GM12878 (cell line): ENCODE measurements around the gene WNT3A. TPM values are rescaled to one million over a fixed set of nuclear protein-coding genes. Genes with fewer than 3 reads are reported as not detected.

ENCODE experiments used
- FOS ChIP-seq: IDR thresholded peaks from 3 replicates; pipeline ENCODE4 v1.6.1; 2011; ENCODE audit warnings: borderline replicate concordance; ENCODE audit not compliant: insufficient read length; ENCODE audit errors: extremely low read depth
- GABPA ChIP-seq: IDR thresholded peaks from 2 replicates; pipeline ENCODE4 v1.6.1; 2014; ENCODE audit warnings: antibody characterized with exemption, low read depth, mild to moderate bottlenecking, inconsistent platforms
- HCFC1 ChIP-seq: fragments of 150-350 bp; IDR thresholded peaks from 2 replicates; pipeline ENCODE4 v1.6.1; 2014; ENCODE audit warnings: low read length
- MEF2A ChIP-seq: IDR thresholded peaks from 2 replicates; pipeline ENCODE4 v1.6.1; 2011; ENCODE audit warnings: low read depth, mild to moderate bottlenecking, low read length, moderate library complexity; ENCODE audit not compliant: insufficient read depth
- SMAD1 ChIP-seq: fragments of 450-650 bp; IDR thresholded peaks from 2 replicates; pipeline ENCODE4 v1.6.1; 2018; ENCODE audit warnings: mild to moderate bottlenecking, low read depth; ENCODE audit not compliant: partially characterized antibody
- STAT3 ChIP-seq: IDR thresholded peaks from 2 replicates; pipeline ENCODE4 v1.6.1; 2011; ENCODE audit warnings: low read depth, low read length, improper control_type of control experiment
- TCF3 ChIP-seq: IDR thresholded peaks from 2 replicates; pipeline ENCODE4 v1.6.1; 2012; ENCODE audit warnings: low read depth, mild to moderate bottlenecking, low read length, borderline replicate concordance; ENCODE audit not compliant: insufficient read depth
- polyA plus RNA-seq, 11 experiments: library from polyadenylated mRNA; depleted of rRNA in 4 of 11; unstranded in 6 of 11; stranded (reverse) in 5 of 11; fragments of >200 nt; fragmentation: Nextera tagmentation in 4 of 11; fragmentation: Illumina TruSeq in 1 of 11; extraction: Ambion mirVana in 4 of 11; extraction: Trizol in 1 of 11; gene quantifications; 1 replicate in 1 of 11; 2 replicates in 10 of 11; pipeline versions ENCODE4 v1.2.1 to v1.2.3, GENCODE V29; 2011 to 2016; ENCODE audit warnings: inconsistent platforms in 2 of 11, missing spikeins in 2 of 11, low read depth in 1 of 11
- total RNA-seq, 4 experiments: library from RNA; depleted of rRNA in 3 of 4; stranded (reverse); fragments of >200 nt in 3 of 4; fragmentation: Illumina TruSeq in 1 of 4; extraction: Trizol in 1 of 4; gene quantifications; 2 replicates each; pipeline versions ENCODE4 v1.2.1 to v1.2.3, GENCODE V29; 2013 to 2021
- TF ChIP-seq, protein P1 (sequence below): fragments of 450-650 bp; formaldehyde crosslinking; IDR thresholded peaks from 2 replicates; pipeline ENCODE4 v1.4.0; 2022; ENCODE audit warnings: mild to moderate bottlenecking, moderate library complexity
- TF ChIP-seq, protein P2 (sequence below): IDR thresholded peaks from 2 replicates; pipeline ENCODE4 v1.6.1; 2011; ENCODE audit warnings: borderline replicate concordance, low read depth, mild to moderate bottlenecking, moderate library complexity, mixed read lengths, low read length; ENCODE audit not compliant: insufficient read depth; ENCODE audit errors: extremely low read length

The WNT3A gene
- total and polyA plus RNA-seq, 10 of the 15 experiments (the other 5 are each of a cell fraction or from before 2014, with no cell fraction given), result 0.16 TPM; not detected in 9

DNA sequence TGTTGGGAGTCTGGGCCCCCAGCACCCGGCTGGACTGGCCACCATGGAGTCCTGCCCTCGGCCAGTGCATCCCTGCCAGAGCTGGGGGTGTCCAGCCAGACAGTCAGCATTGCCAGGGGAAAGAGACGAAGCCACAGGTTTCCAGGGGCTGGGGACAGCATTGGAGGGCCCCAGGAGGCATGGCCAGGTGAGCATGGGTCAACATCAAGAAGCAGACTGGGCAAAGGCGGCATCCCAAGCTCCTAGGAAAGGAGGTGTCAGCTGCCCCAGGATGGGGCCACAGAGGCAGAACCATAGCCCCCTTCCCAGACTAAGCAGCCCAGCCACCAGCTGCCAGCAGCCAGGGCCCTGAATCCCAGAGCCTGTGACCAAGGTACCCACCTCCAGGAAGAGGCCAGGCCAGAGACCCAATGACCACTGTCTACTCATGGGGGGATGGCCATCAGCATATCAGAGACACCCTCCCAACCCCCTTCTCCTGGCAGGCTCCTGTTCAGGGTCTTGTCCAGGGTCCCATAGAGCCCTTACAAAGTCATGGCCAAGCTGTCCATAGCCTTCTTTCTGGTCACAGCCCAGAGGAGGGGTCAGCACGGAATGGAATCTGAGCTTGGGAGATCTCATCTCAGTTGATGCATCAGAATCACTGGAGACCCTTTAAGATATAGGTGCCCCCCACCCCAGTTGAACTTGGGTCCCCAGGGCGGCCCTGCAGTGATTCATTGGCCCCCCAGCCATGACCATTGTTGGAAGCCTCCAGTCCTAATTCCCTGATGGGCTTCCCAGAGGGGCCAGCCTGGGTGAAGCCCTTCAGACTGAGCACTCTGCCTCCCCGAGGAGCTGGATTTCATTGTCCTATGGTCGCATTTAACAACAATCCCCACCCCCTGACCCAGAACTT is 32.5 kb downstream of the WNT3A start (continued):
- TF ChIP-seq, protein P1, sequence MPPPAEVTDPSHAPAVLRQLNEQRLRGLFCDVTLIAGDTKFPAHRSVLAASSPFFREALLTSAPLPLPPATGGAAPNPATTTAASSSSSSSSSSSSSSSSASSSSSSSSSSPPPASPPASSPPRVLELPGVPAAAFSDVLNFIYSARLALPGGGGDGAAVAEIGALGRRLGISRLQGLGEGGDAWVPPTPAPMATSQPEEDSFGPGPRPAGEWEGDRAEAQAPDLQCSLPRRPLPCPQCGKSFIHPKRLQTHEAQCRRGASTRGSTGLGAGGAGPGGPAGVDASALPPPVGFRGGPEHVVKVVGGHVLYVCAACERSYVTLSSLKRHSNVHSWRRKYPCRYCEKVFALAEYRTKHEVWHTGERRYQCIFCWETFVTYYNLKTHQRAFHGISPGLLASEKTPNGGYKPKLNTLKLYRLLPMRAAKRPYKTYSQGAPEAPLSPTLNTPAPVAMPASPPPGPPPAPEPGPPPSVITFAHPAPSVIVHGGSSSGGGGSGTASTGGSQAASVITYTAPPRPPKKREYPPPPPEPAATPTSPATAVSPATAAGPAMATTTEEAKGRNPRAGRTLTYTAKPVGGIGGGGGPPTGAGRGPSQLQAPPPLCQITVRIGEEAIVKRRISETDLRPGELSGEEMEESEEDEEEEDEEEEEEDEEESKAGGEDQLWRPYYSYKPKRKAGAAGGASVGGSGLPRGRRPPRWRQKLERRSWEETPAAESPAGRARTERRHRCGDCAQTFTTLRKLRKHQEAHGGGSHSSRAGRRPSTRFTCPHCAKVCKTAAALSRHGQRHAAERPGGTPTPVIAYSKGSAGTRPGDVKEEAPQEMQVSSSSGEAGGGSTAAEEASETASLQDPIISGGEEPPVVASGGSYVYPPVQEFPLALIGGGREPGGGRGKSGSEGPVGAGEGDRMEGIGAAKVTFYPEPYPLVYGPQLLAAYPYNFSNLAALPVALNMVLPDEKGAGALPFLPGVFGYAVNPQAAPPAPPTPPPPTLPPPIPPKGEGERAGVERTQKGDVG, result no peak
- TF ChIP-seq TCF3 (no peak), SMAD1 (no peak), FOS (no peak), GABPA (no peak), MEF2A (no peak), STAT3 (no peak), HCFC1 (no peak)
- TF ChIP-seq, protein P2, sequence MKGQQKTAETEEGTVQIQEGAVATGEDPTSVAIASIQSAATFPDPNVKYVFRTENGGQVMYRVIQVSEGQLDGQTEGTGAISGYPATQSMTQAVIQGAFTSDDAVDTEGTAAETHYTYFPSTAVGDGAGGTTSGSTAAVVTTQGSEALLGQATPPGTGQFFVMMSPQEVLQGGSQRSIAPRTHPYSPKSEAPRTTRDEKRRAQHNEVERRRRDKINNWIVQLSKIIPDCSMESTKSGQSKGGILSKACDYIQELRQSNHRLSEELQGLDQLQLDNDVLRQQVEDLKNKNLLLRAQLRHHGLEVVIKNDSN, result no peak
